Measurements from ENCODE around the gene OGDH. TPM values are rescaled to one million over a fixed set of nuclear protein-coding genes. Genes with fewer than 3 reads are reported as not detected.

The OGDH gene
- total RNA-seq, 2 experiments from 2014 or later: 99.6 to 103 TPM

Other genes with a start within 250 kb of the OGDH start
- gene NUDCD3, start 116.0 kb upstream of the OGDH start, total RNA-seq: 100 to 1,000 TPM in 1 of 2 experiments, 10 to 100 TPM in 1; 99.1 to 113 TPM
- gene NPC1L1, start 65.3 kb upstream of the OGDH start, total RNA-seq: under 1 TPM in 1 of 2 experiments, not detected in 1; 0.11 TPM
- 100 to 1,000 TPM in 1 of 2 experiments, 10 to 100 TPM in 1; 94.1 to 102 TPM for gene DDX56, start 32.7 kb upstream of the OGDH start, total RNA-seq
- gene TMED4, start 24.4 kb upstream of the OGDH start, total RNA-seq: 10 to 100 TPM; 91.4 to 94.3 TPM
- 100 to 1,000 TPM; 120 to 124 TPM for gene ZMIZ2, start 142.2 kb downstream of the OGDH start, total RNA-seq
- gene PPIA, start 190.1 kb downstream of the OGDH start, total RNA-seq: 1,000 to 10,000 TPM; 1,658 to 1,692 TPM
- 100 to 1,000 TPM; 359 to 368 TPM for gene H2AZ2, start 241.5 kb downstream of the OGDH start, total RNA-seq

Data from activated naive CD8-positive, alpha-beta T cell treated with anti-CD3 and anti-CD28 coated beads, Interleukin-2, amount 10 ng/mL, durations not matched to agents 7 days and 5 days (primary cell).